ENCODE measurements around the gene CD82.

CD82 gene

GRCh38 chr11:44620328-44620725 lies 54.9 kb downstream of the CD82 start:
- no peak for TF ChIP-seq ZFX (IDR thresholded peaks at IDR 0.05)
- no peak for TF ChIP-seq CTCF (conservative IDR thresholded peaks at IDR 0.05)
- H3K27ac ChIP-seq, result no peak overlapping the region

- TF ChIP-seq ZFX (IDR thresholded peaks at IDR 0.05) (no peak), CTCF (conservative IDR thresholded peaks at IDR 0.05) (peak; percentile 99)
- no peak overlapping the region for H3K27ac ChIP-seq
Measured at GRCh38 chr11:44621140-44621681, 55.7 kb downstream of the CD82 start.

- no peak overlapping the region for H3K27ac ChIP-seq
- no peak for TF ChIP-seq ZFX (IDR thresholded peaks at IDR 0.05)
Measured at GRCh38 chr11:44621784-44622183, 56.3 kb downstream of the CD82 start.

GRCh38 chr11:44622190-44622650 lies 56.8 kb downstream of the CD82 start:
- TF ChIP-seq CTCF (conservative IDR thresholded peaks at IDR 0.05) (no peak), ZFX (IDR thresholded peaks at IDR 0.05) (no peak)
- H3K27ac ChIP-seq, result no peak overlapping the region

- H3K27ac ChIP-seq, result no peak overlapping the region
- TF ChIP-seq CTCF (conservative IDR thresholded peaks at IDR 0.05) (no peak), ZFX (IDR thresholded peaks at IDR 0.05) (no peak)
Measured at GRCh38 chr11:44622721-44623258, 57.3 kb downstream of the CD82 start.

- TF ChIP-seq CTCF (conservative IDR thresholded peaks at IDR 0.05) (no peak), ZFX (IDR thresholded peaks at IDR 0.05) (no peak)
- no peak overlapping the region for H3K27ac ChIP-seq
Measured at GRCh38 chr11:44623341-44623730, 57.9 kb downstream of the CD82 start.

GRCh38 chr11:44623731-44624491 lies 58.4 kb downstream of the CD82 start:
- no peak overlapping the region for H3K27ac ChIP-seq
- TF ChIP-seq CTCF (conservative IDR thresholded peaks at IDR 0.05), result no peak
- no peak for TF ChIP-seq ZFX (IDR thresholded peaks at IDR 0.05)
